Embryonic facial prominence (tissue), 1 donor: ENCODE results near the gene HOXB7.

Source experiments
- DNase-seq: peaks from one replicate; pipeline ENCODE4 v3.0.0-alpha.2; 2016; ENCODE audit errors: extremely low spot score

The HOXB7 gene

DNA sequence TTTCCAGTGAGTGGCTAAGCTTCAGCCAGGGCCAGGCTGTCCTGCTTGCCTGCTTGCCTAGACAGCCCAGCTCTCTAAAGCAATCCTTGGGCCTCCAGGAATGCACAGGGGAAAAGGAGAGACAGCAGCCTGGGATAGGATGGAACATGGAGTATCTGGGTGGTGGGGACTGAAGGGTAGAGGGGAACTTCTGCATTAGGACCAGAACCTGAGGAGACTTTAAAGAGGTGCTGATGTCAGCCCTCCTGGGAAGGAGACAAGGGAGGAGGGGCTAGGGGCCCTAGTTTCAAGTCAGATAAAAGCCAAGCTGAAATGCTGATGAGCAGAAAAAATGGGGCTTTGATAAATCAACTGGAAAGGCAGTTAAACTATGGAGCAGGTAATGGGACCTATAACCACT is 1.8 kb downstream of the HOXB7 start:
- no peak for DNase-seq

DNA sequence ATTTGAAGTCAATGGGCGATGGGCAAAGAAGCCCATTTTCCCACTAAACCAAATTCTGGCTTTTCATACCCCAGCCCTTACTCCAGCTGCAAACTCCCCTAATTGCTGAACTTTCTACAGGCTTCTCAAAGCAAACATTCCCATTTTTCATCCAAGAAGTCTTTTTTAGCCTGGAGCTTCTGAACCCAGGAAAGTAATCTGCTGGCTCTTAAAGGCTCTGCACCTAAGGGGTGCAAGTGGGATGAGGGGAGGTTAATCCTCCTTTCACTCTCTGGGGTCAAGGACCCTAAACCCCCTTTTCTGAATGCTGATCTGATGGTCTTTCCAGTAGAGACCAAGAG is 2.4 kb downstream of the HOXB7 start:
- DNase-seq = no peak

DNA sequence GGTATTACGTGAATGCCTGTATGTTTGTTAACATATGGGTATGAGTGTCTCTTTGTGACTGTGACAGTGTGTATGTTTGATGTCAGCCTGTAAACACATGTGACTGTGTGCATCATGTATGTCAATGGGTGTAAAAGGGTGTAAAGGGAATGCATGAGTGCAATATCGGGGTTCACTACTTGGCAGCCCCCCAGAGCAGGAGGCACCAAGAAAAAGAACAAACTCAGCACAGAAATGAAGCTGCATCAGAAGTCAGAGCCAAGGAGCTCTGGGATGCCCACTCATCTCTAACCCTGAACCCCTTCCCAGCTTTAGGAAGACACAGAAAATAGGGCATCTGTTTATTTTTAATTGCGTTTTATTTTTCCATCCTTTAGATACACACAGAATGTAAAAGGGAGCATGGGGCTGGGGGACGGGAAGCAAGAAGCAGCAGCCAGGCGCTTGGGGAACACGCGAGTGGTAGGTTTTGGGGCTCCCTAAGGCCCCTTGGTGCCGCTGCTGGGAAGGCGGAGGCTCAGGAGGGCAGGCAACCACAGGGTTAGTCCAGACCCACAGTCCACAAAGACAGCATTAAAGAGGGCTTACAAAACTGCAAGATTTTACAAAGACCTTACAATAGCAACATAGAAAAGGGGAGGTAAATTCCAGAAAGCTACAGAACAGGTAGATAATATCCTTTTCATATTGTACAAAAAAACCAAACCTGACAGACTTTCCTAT is 3.8 kb downstream of the HOXB7 start:
- DNase-seq = no peak

DNA sequence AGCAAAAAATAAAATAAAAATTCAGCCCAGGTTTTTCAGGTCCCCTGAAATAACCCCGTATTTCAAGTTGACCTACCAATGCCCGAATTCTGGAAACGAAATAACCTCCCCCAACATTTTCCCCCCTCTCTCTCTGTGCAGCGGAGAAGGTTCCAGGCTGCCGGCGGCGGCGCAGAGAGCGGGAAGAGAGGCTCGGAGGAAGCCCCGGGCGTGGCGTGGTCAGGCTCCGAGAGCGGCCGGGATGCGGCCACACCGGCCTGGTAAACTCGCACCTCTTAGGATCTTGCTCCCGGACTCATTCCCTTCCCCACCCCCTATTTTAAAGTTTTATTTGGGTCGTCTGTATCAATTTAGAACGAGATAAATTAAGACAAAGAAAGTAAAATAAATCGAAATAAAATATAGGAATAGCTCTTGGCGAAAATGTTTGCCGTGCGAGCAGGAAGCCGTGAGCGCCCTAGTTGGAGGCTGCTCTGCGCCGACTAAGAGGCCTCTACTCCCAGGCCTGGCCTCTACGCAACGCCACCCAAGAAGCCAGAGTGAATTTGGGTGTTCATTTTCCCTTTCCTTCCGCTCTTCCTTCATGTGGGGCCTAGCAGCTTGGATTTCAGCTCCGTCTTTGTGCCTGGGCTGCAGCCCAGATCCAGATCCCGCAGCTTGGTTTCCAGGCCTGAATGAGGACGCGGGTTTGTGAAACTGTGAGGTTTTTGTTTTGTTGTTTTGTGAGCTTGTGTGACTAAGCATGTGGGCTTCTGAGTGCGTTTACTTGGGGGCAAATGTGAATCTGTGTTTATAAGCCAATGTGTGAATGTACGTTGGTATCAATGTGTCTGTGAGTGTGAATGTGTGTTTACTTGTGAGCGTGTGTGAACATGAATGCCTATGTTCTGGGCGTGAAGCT is 4.6 kb downstream of the HOXB7 start:
- no peak for DNase-seq

DNA sequence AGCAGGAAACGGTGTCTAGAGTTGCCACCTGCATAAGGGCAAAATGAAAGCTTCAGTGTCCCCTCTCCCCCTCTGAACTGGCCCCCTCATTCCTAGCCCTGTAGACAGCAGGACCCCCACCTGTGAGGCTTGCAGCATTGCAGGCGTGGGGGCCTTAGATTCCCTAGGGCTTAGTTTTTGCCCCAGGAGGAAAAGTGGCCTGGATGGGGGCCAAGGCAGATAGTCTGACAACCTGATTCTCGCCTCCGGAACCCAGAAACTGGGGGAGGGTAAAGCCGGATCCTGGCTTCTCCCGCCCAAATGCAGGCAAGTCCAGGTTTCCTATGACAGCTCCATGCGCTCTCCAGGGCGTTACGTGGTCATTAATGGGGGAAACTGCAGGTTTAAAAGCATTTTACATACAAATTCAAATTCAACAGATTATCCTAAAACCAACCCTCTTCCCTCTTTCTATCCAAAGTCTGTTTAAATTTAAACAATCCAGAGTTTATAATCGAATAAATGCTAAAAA is 5.4 kb downstream of the HOXB7 start:
- no peak for DNase-seq

DNA sequence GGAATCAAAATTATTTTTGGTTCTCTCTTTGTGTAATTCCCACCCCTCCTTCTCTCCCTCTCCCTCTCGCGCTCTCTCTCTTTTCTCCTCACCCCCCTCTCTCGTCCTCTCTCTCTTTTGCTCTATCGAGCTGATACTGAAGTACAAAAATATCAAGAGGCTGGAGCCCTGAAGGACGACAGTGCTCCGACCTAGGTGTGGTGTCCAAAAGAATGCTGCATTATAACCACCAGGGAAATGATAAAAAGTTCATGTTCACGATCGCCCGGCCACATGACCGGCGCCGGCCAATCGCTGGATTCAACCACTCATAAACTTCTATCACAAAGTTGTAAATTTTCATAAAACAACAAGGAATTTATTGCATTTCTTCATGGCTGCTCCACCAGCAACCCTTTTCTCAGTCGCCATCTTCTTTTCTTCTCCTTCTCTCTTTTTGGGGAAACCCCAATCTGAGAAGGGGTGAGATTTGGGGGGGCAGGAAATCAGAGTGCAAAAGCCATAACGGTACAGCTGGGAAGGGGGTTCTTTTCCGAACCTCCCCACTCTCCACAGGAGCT is 6.0 kb downstream of the HOXB7 start, which contains the start of gene HOXB6:
Gene HOXB6 (minus strand): TSS at position 217 of the 560 bp plus-strand sequence. CDS start 6,836 bp downstream, outside the sequence.
- no peak for DNase-seq

DNA sequence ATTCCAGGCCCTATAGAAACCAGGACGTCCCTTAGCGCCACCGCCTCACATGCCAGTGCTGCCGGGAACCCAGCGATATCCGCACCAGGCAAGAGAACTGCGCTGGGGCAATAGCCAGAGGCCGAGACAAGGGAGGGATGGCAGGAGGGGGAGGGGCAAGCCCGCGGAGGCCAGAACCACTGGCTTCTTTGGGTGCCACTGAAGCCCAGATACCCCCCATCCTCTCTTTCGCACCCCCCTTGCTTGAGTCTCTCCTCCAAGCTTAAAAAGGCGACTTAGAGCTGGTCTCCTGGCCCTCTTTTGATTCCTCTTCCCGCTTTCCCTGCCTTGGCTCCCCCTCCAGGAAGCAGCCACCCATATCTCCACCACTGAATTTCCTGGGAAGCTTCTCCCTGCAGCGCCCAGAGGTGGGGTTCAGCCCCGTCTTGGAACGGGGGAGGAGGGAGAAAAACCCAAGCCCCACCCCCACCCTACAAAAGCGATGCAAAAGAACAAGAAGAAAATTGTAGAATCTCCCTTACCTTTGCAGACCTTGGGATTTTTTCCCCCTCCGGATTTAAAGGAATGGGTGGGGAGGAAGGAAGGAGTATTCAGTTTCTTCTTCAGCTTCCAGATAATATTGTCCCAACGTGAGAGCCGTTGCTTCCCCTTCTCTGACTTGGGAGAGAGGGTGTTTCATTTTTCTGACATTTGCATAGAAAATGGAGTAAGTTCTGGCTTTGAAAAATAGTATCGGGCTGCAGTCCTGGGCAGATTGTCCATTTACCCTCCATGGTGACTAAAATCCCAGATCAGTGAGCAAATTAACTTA is 6.7 kb downstream of the HOXB7 start:
- DNase-seq = no peak

DNA sequence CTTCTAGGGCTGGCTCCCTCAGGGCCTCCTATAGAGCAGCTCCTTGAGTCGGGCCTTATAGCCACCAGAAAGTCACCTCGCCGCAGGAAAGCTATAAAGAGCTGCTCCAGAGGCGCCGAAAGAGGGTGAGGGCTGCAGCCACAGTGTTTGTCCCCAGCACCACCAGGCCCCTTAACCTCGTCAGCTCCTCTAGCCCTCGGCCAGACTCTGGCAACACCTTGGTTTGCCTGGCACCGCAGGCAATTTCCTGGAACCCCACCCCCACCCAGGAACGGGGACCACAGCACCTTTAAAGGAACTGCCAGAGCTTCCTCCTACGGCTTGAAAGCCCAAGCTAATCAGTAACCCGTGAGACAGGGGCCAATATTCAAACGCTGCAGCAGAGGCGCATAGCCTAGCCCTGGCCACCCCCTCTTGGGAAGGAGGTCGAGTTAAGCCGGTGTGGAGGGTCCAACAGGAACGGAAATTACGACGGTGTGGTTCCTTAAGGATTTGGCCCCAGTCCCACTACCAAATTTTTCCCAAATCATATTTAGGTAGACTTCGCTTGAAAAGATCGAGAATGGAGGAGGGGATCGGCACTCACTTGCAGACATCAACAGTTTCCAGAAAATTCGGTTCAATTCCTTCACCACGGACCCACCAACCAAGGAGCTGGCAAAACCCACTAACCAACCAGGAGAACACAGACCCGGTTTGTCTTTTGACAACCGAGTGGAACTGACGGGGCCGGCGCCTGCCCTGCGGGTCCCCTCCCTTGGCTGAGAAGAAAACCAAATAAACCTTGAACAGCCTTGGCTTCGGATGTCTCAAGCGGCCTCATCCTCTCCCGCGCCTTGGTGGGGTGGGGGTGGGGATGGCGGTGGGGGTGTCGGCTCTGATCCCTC is 9.0 kb downstream of the HOXB7 start:
- no peak for DNase-seq

DNA sequence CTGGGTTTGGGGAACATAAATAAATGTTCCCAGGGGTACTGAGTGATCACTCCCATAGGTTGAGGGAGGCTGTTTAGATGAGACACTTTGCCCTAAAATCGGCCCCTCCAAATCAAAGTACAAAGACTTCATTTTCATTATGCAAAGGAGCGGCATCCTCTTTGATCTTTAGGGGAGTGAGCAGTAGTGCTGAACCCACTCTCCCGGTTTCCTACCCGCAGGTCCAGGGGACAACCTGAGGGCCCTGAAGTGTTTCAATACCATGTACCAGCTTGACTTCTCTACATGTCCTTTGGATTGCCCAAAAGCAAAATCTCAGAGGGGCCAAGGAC is 9.6 kb downstream of the HOXB7 start:
- DNase-seq = no peak

DNA sequence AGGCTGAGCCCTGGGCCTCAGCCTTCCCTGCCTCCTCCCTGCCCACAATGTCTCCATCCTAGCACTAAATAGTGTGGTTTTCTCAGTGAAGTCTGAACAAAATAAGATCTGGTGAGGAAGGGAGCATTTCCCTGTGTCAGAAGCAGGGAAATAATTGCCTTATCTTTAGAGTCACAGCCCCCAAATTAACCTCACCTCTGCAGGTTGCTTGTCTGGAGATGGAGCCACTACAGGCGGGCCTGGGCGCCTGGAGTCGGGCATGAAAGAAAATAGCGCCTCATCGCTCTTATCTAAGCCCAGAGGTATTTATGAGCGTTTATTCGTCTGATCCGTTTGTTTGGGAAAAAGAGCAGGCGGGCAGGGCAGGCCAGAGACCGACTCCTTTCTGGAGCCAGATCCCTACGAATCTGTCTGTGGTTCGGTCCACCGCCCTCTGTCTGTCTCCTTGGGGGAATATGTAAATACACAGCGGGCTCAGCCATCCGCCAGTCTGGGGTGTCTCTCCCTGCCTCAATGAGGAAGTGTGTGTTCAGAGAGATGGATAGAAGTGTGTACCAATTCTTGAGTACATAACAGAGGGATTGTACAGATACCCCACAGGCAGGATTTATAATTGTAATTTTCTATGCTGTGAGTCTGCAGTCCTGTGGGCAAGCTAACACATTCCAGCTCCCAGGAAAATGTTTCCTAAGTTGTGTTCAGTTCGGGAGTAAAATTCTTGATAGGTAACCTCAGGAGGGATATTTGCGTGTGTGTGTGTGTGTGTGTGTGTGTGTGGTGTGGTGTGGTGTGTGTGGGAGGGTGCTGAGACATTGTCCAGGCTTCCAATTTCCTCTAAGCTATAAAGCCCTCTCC is 10.3 kb downstream of the HOXB7 start:
- DNase-seq = no peak

DNA sequence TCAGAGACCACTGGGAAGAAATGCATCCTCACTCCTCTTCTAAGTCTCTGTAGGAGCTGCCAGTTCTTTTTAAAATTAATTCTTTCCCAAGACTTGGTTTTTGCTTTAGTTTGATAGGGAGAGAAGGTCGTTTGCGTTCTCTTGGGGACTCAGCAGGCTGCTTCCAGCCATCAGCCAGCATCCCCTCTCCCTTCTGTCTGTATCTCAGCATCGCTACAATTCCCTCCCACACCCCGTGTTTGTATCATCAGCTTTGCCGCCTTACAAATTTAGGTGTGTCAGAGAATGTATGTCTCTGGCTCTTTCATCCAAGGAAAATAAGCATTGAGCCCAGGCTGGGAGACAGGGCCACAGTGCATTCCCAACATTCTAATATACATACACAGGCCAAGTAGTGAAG is 11.5 kb downstream of the HOXB7 start:
- no peak for DNase-seq

DNA sequence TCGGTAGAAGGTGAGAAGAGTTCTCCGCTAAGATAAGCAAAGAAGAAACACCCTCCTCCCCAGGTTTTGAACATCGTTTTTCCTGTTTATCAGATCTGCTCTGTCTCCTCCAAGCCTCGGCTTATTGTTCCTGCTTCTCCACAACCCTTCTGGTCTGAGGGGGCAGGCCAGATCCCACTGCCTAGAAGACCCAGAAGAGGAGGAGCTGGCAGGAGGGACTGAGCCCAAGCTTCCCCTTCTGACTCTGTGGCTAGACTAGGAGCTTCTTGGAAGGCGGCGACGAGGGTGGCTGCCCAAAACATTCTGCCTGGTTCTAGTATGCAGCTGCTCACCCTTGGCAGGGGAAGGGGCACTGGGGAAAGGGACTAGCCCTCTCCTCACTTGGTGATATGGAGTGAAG is 12.1 kb downstream of the HOXB7 start:
- DNase-seq = no peak

DNA sequence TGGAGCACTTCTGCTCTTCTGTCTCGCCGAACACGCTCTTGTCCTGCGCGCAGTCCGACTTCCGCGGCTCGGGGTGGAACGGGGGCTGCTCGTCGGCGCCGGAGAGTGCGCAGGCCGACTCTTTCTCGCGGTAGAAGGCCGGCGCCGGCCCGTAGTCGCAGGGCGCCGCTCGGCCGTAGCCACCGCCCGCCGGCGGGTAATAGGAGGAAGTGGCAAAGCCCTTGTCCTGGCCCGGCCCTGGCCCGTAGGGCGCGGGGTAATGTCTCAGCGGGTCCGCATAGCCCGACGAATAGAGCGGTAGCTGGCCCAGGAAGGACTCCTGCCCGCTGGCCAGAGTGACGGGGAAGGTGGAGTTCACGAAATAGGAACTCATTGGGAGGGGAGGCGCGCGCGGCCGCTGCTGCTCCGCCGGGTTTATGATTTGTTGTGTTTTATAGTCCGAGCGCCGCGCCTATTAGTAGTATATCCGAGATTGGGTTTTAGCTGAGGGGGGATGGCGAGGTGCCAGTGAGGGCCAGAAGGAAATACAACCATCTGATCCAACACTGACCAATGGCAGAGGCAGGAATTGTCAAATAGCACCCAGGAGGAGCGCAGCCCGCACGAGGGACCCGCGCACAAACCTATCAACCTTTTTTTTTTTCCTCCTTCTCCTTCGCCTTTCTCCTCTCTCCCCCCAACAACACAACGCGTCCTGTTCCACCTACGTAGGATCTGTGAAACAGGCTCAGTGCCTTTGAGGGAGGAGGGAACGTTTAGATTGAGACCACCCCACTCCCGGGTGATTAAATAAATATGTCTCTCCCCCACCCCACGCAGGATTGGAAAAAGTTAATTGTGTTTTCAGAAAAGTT is 12.8 kb downstream of the HOXB7 start:
- DNase-seq = no peak

DNA sequence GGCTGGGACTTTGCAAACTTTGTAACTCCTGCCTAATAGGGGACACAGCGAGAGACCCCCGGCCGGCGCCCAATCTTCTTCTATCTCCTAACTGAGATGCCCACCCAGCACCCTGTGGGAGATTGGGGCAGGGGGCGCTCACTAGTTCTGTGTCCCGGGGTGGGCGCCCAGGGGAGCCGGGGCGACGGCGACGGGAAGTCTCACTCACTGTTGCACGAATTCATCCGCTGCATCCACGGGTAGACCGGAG is 13.4 kb downstream of the HOXB7 start:
- no peak for DNase-seq

DNA sequence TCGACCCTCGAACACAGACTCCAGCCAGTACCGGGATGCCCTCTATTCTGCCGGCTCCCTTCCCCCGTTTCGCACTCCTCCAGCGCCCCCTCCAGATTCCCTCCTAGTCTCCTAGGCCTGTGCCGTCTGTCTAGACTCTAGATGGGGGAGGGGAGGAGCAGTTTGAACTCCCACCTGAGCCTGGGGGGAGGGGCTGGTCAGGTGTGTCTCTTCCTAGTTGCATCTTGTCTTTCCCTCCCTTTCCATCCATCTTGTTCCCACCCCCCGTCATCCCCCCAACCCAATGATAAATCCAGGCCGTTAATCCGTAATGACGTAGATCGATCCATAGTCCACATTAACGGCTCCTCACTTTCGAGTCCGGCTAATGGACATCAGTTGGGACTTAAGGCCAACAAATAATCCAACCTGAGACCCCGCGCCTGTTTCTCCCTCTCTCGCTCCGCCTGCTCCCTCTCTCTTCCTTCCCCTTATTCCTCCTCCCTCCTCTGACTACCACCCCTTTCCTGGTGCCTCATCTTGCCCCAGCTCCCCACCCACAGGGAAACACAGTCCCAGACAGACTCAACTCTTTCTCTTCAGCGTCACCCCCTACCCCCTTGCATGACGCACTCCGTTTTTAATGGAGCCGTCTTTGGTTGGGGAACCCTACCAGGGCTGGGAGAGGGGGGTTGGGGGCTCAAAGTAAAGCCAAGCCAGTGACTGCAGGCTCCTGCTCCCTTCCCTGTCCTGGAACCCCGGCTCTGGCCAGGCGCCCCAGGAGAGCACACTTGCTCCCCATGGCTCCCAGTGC is 13.9 kb downstream of the HOXB7 start:
- no peak for DNase-seq

DNA sequence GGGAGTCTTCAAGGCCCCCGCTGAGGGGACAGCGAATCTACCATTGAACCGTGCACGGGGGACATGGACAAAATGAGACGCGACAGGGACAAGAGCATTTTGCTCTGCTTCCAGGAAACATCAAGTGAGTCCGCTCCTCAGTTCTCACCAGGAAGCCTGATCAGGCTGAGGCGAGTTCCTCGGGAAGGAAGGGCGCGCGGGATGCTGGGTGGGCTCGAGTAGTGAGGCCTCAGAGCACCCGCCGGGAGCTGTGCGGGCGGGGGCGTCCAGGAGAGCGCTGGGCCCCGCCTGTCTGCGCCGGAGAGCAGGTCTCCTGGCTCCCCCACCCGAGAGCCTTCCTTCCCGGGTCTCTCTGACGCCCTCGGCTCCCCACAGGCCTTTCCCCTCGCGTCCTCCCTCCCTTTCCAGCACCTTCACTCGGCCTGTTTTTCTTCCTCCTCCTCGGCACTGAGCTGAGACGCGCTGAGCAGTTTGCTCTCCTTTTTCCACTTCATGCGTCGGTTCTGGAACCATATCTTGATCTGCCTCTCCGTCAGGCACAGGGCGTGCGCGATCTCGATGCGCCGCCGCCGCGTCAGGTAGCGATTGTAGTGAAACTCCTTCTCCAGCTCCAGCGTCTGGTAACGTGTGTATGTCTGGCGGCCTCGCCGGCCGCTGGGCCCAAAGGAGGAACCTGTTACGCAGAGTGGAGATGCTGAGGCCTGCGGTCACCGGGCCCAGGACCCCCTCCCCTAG is 14.7 kb downstream of the HOXB7 start:
- DNase-seq = no peak

DNA sequence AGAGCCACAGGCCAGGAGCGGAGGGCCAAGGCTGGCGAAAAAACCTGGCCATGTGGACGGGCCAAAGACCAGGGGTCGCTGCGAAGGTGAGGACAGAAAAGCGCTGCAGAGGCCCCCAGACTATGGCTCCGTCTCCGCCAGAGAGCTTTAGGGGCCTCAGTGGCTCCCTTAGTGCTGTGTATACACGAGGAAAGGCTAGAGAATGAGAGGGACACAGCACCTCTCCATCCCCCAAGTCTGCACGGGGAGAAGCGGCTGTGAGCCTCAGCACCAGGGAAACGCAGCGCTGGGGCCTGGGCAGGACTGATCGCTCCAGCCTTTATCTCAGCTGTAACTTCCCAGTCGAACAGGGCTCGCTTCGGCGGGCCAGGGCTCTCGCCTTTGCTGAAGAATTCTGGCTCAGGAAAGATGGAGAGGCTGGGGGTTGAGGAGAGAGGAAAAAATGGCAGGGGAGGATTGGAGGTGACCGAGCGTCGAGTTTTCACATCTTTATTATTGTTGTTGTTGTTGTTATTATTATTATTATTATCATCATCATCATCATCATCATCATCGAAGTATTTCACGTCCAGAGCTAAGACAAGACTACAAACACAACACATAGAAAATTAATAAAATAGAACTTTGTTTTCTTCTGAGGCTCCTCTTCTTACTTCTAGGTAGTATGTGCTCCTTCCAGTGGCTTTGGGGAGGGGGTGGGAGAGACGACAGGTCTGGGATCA is 15.4 kb downstream of the HOXB7 start:
- no peak for DNase-seq
